Measurements from ENCODE around the gene NIPAL4. TPM values are rescaled to one million over a fixed set of nuclear protein-coding genes. Genes with fewer than 3 reads are reported as not detected.

Gene NIPAL4
- total RNA-seq, 5 donors from 2014 or later (not counting 1 experiment from before 2014, with no cell fraction given), result 0.06 to 0.49 (median 0.08) TPM; not detected in 1

GRCh38 chr5:157486221-157486681, 26.2 kb downstream of the NIPAL4 start:
- peak overlapping the region in 1 of 3 donors; percentile 33 for H3K4me3 Mint-ChIP-seq
- no peak overlapping the region for H3K4me3 ChIP-seq (ENCODE audit: control insufficient read depth in 1 of 2, extremely low read depth in 1 of 2, low read length in 1 of 2)
- ATAC-seq (replicated peaks in 1 of 4), result peak; percentile 43 to 62 (median 49)
- peak overlapping the region; percentile 68 to 91 for H3K27ac Mint-ChIP-seq
- CTCF ChIA-PET, result interaction anchor here in 1 of 2 donors (0.6 kb wide), 1 partner anchor 161 kb away, joined by 3 read pairs; no protein-coding TSS in a partner anchor
- no peaks in the 10 kb centered on the region for H3K27me3 Mint-ChIP-seq
- no peaks in the 10 kb centered on the region for H3K27me3 ChIP-seq (replicated peaks in 1 of 2; ENCODE audit: control insufficient read depth in 2 of 2, extremely low read depth in 1 of 2, insufficient read depth in 2 of 2, low read length in 1 of 2)
- POLR2A ChIA-PET, result no interaction called here
- H3K27ac ChIP-seq (ENCODE audit: low read length), result peak overlapping the region; percentile 31
- no CpG with 5 or more reads among the region's 8 CpGs for WGBS (ENCODE audit: insufficient coverage)
- H3K9me3 ChIP-seq, result no peaks in the 10 kb centered on the region
- peaks cover 10 to 26% of the 10 kb centered on the region in 2 experiments for H3K4me1 ChIP-seq (ENCODE audit: control insufficient read depth in 1 of 2, extremely low read depth in 1 of 2, insufficient read depth in 2 of 2, low read length in 2 of 2)
- peaks cover 14 to 43% (median 22%) of the 10 kb centered on the region in 3 donors for H3K4me1 Mint-ChIP-seq
- peaks cover 0 to 14% of the 10 kb centered on the region in 2 donors for H3K36me3 ChIP-seq (ENCODE audit: control insufficient read depth in 2 of 2, extremely low read depth in 1 of 2, insufficient read depth in 1 of 2, low read length in 1 of 2)
- H3K9me3 Mint-ChIP-seq, result no peaks in the 10 kb centered on the region
- H3K36me3 Mint-ChIP-seq, result peaks cover 63% of the 10 kb centered on the region
- peak in 1 of 35 experiments; percentile 14 for DNase-seq

DNA sequence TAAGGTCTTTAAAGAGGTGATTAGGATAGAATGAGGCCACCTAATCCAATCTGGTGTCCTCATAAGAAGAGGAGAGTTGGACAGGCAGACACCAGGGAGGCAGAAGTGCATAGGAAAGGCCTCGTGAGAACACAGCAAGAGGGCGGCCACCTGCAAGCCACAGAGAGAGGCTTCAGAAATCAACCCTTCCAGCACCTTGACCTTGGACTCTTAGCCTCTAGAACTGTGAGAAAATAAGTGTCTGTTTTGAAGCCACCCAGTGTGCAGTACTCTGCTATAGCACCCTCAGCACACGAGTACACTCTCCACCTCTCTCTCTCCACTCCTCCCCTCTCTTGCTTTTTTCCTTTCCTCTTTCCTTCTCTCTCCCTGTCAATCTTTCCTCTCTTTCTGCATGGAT, 26.8 kb downstream of the NIPAL4 start:
- H3K36me3 Mint-ChIP-seq, result peaks cover 65% of the 10 kb centered on the region
- H3K9me3 Mint-ChIP-seq, result no peaks in the 10 kb centered on the region

GRCh38 chr5:157487358-157487757, 27.3 kb downstream of the NIPAL4 start:
- peaks cover 10 to 26% of the 10 kb centered on the region in 2 experiments for H3K4me1 ChIP-seq (ENCODE audit: control insufficient read depth in 1 of 2, extremely low read depth in 1 of 2, insufficient read depth in 2 of 2, low read length in 2 of 2)
- no peak overlapping the region for H3K4me3 ChIP-seq (ENCODE audit: control insufficient read depth in 1 of 2, extremely low read depth in 1 of 2, low read length in 1 of 2)
- ChIA-PET POLR2A (no interaction called here), CTCF (no interaction called here)
- peaks cover 64% of the 10 kb centered on the region for H3K36me3 Mint-ChIP-seq
- peaks cover 0 to 14% of the 10 kb centered on the region in 2 donors for H3K36me3 ChIP-seq (ENCODE audit: control insufficient read depth in 2 of 2, extremely low read depth in 1 of 2, insufficient read depth in 1 of 2, low read length in 1 of 2)
- no peaks in the 10 kb centered on the region for H3K27me3 ChIP-seq (replicated peaks in 1 of 2; ENCODE audit: control insufficient read depth in 2 of 2, extremely low read depth in 1 of 2, insufficient read depth in 2 of 2, low read length in 1 of 2)
- H3K27ac Mint-ChIP-seq, result peak overlapping the region; percentile 68 to 91
- DNase-seq (peak in 1 of 35 experiments; percentile 29), ATAC-seq (replicated peaks in 1 of 4) (peak in 3 of 4 experiments; percentile 37 to 52 (median 51))
- peak overlapping the region; percentile 31 for H3K27ac ChIP-seq (ENCODE audit: low read length)
- WGBS (ENCODE audit: insufficient coverage), result 62% methylated on average over 3 of the region's 3 CpGs
- no peaks in the 10 kb centered on the region for H3K9me3 ChIP-seq
- peak overlapping the region in 1 of 3 donors; percentile 33 for H3K4me3 Mint-ChIP-seq
- no peaks in the 10 kb centered on the region for H3K27me3 Mint-ChIP-seq
- peaks cover 14 to 37% (median 22%) of the 10 kb centered on the region in 3 donors for H3K4me1 Mint-ChIP-seq
- no peaks in the 10 kb centered on the region for H3K9me3 Mint-ChIP-seq

More for the DNA sequence above, 26.8 kb downstream of the NIPAL4 start:
- Mint-ChIP-seq H3K4me1 (peaks cover 14 to 40% (median 22%) of the 10 kb centered on the region in 3 donors), H3K4me3 (peak overlapping the region in 2 of 3 donors; percentile 2 to 33), H3K27ac (peak overlapping the region; percentile 68 to 91), H3K27me3 (no peaks in the 10 kb centered on the region)
- ChIA-PET POLR2A (no interaction called here), CTCF (no interaction called here)
- DNase-seq (no peak), ATAC-seq (replicated peaks in 1 of 4) (peak in 1 of 4 experiments; percentile 32)
- Histone ChIP-seq H3K36me3 (ENCODE audit: control insufficient read depth in 2 of 2, extremely low read depth in 1 of 2, insufficient read depth in 1 of 2, low read length in 1 of 2) (peaks cover 0 to 14% of the 10 kb centered on the region in 2 donors), H3K27ac (ENCODE audit: low read length) (peak overlapping the region; percentile 31), H3K27me3 (replicated peaks in 1 of 2; ENCODE audit: control insufficient read depth in 2 of 2, extremely low read depth in 1 of 2, insufficient read depth in 2 of 2, low read length in 1 of 2) (no peaks in the 10 kb centered on the region), H3K4me3 (ENCODE audit: control insufficient read depth in 1 of 2, extremely low read depth in 1 of 2, low read length in 1 of 2) (no peak overlapping the region), H3K4me1 (ENCODE audit: control insufficient read depth in 1 of 2, extremely low read depth in 1 of 2, insufficient read depth in 2 of 2, low read length in 2 of 2) (peaks cover 10 to 26% of the 10 kb centered on the region in 2 experiments), H3K9me3 (no peaks in the 10 kb centered on the region)
- no CpG with 5 or more reads among the region's 3 CpGs for WGBS (ENCODE audit: insufficient coverage)

GRCh38 chr5:157491471-157491995, 31.5 kb downstream of the NIPAL4 start:
- H3K36me3 Mint-ChIP-seq, result peaks cover 45% of the 10 kb centered on the region
- H3K27me3 Mint-ChIP-seq, result no peaks in the 10 kb centered on the region
- no peaks in the 10 kb centered on the region for H3K27me3 ChIP-seq (replicated peaks in 1 of 2; ENCODE audit: control insufficient read depth in 2 of 2, extremely low read depth in 1 of 2, insufficient read depth in 2 of 2, low read length in 1 of 2)
- H3K27ac Mint-ChIP-seq, result peak overlapping the region in 1 of 2 donors; percentile 75
- no peak overlapping the region for H3K27ac ChIP-seq (ENCODE audit: low read length)
- peaks cover 7 to 19% of the 10 kb centered on the region in 2 experiments for H3K4me1 ChIP-seq (ENCODE audit: control insufficient read depth in 1 of 2, extremely low read depth in 1 of 2, insufficient read depth in 2 of 2, low read length in 2 of 2)
- WGBS (ENCODE audit: insufficient coverage), result 100% methylated on average over 7 of the region's 11 CpGs
- ChIA-PET CTCF (no interaction called here), POLR2A (no interaction called here)
- H3K36me3 ChIP-seq (ENCODE audit: control insufficient read depth in 2 of 2, extremely low read depth in 1 of 2, insufficient read depth in 1 of 2, low read length in 1 of 2), result peaks cover 0 to 13% of the 10 kb centered on the region in 2 donors
- H3K4me1 Mint-ChIP-seq, result peaks cover 12 to 20% (median 14%) of the 10 kb centered on the region in 3 donors
- no peaks in the 10 kb centered on the region for H3K9me3 ChIP-seq
- H3K4me3 Mint-ChIP-seq, result no peak overlapping the region
- no peak overlapping the region for H3K4me3 ChIP-seq (ENCODE audit: control insufficient read depth in 1 of 2, extremely low read depth in 1 of 2, low read length in 1 of 2)
- no peak for DNase-seq
- no peak for ATAC-seq (replicated peaks in 1 of 4)
- H3K9me3 Mint-ChIP-seq, result no peaks in the 10 kb centered on the region

DNA sequence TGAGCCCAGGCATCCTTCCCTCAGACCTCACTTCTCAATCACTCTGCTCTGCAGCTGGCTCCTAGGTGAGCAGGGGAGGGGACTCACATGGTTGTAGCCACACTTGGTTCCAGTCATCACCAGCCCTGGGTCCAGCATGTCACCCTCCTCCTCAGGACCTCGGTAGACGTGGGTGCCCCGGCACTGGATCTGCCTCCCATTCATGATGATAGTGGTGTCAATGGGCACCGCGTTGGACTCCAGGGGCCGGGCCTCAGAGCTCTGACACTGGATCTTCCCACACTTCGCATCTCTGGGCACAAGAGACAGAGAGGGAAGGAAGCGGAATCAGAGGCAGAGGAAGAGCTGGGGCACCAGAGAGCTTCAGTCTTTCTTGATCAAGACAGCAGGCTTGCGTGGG, 32.9 kb downstream of the NIPAL4 start:
- H3K4me3 Mint-ChIP-seq, result no peak overlapping the region
- ChIA-PET POLR2A (no interaction called here), CTCF (interaction anchor here in 1 of 2 donors (1.9 kb wide), 1 partner anchor 21 kb away, joined by 5 read pairs; no protein-coding TSS in a partner anchor)
- Histone ChIP-seq H3K9me3 (no peaks in the 10 kb centered on the region), H3K4me1 (ENCODE audit: control insufficient read depth in 1 of 2, extremely low read depth in 1 of 2, insufficient read depth in 2 of 2, low read length in 2 of 2) (peaks cover 0 to 5% of the 10 kb centered on the region in 2 experiments), H3K4me3 (ENCODE audit: control insufficient read depth in 1 of 2, extremely low read depth in 1 of 2, low read length in 1 of 2) (no peak overlapping the region), H3K36me3 (ENCODE audit: control insufficient read depth in 2 of 2, extremely low read depth in 1 of 2, insufficient read depth in 1 of 2, low read length in 1 of 2) (peaks cover 0 to 17% of the 10 kb centered on the region in 2 donors), H3K27ac (ENCODE audit: low read length) (no peak overlapping the region), H3K27me3 (replicated peaks in 1 of 2; ENCODE audit: control insufficient read depth in 2 of 2, extremely low read depth in 1 of 2, insufficient read depth in 2 of 2, low read length in 1 of 2) (no peaks in the 10 kb centered on the region)
- H3K36me3 Mint-ChIP-seq, result peaks cover 33% of the 10 kb centered on the region
- no peaks in the 10 kb centered on the region for H3K9me3 Mint-ChIP-seq
- no peaks in the 10 kb centered on the region for H3K27me3 Mint-ChIP-seq
- 98% methylated on average over 9 of the region's 9 CpGs for WGBS (ENCODE audit: insufficient coverage)
- peaks cover 0 to 7% (median under 1%) of the 10 kb centered on the region in 3 donors for H3K4me1 Mint-ChIP-seq
- DNase-seq (no peak), ATAC-seq (replicated peaks in 1 of 4) (no peak)
- H3K27ac Mint-ChIP-seq, result no peak overlapping the region

DNA sequence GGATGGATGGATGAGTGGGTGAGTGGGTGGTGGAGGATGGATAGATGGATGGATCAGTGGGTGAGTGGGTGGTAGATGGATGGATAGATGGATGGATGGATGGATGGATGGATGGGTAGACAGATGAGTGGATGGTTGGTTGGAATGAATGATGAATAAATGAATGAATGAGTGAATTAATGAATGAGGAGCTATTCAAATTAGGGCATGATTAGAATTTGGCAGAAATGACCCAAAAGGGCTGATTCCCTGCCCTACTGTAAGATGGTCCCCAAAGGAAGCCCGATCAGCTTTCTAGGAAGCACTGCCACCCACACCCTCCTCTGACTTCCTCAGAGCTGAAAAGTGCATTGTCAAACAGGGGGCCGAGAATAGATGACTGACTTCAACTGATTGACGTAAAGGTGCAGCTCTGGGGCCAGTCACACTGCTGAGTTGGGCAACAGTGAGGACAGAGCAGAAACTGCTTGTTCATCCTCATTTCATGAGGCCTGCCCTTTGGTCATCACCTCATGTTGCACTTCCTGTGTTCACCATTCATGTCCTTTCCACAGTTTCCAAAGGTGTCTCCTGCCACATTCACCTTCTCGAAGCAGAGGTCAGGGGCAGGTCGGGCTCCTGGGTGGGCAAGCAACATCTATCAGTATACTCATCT, 34.3 kb downstream of the NIPAL4 start:
- Mint-ChIP-seq H3K9me3 (no peaks in the 10 kb centered on the region), H3K27ac (no peak overlapping the region), H3K36me3 (peaks cover 23% of the 10 kb centered on the region), H3K4me1 (peaks cover 0 to 2% (median 0%) of the 10 kb centered on the region in 3 donors), H3K27me3 (no peaks in the 10 kb centered on the region), H3K4me3 (no peak overlapping the region)
- Histone ChIP-seq H3K4me3 (ENCODE audit: control insufficient read depth in 1 of 2, extremely low read depth in 1 of 2, low read length in 1 of 2) (no peak overlapping the region), H3K4me1 (ENCODE audit: control insufficient read depth in 1 of 2, extremely low read depth in 1 of 2, insufficient read depth in 2 of 2, low read length in 2 of 2) (no peaks in the 10 kb centered on the region), H3K36me3 (ENCODE audit: control insufficient read depth in 2 of 2, extremely low read depth in 1 of 2, insufficient read depth in 1 of 2, low read length in 1 of 2) (peaks cover 0 to 13% of the 10 kb centered on the region in 2 donors), H3K9me3 (no peaks in the 10 kb centered on the region), H3K27ac (ENCODE audit: low read length) (no peak overlapping the region), H3K27me3 (replicated peaks in 1 of 2; ENCODE audit: control insufficient read depth in 2 of 2, extremely low read depth in 1 of 2, insufficient read depth in 2 of 2, low read length in 1 of 2) (no peaks in the 10 kb centered on the region)
- ATAC-seq (replicated peaks in 1 of 4) (no peak), DNase-seq (peak in 6 of 35 experiments; percentile 1 to 19 (median 6))
- ChIA-PET POLR2A (no interaction called here), CTCF (interaction anchor here in 1 of 2 donors (0.9 to 1.9 kb wide), 2 partner anchors 23 to 63 kb away, joined by 3 to 5 read pairs; no protein-coding TSS in a partner anchor)
- 96% methylated on average over 3 of the region's 5 CpGs for WGBS (ENCODE audit: insufficient coverage)
